SK-N-SH treated with all-trans-retinoic acid at 6 μM for 48 hours (cell line): ENCODE results near the gene ATP12A.

Source experiments
- CREB5 ChIP-seq: fragments of 250-450 bp; sonication (Bioruptor Pico); IDR thresholded peaks from 2 replicates; pipeline ENCODE4 v1.5.1; 2020; ENCODE audit warnings: low read depth, mild to moderate bottlenecking, moderate library complexity
- ESRRG ChIP-seq: fragments of 250-450 bp; sonication (Bioruptor Pico); IDR thresholded peaks from 2 replicates; pipeline ENCODE4 v1.6.1; 2021; ENCODE audit warnings: mild to moderate bottlenecking
- OSR1 ChIP-seq: fragments of 250-450 bp; sonication (Bioruptor Pico); IDR thresholded peaks from 2 replicates; pipeline ENCODE4 v1.8.0; 2022; ENCODE audit warnings: moderate library complexity, mild to moderate bottlenecking, inconsistent platforms
- PATZ1 ChIP-seq: fragments of 250-450 bp; sonication (Bioruptor Pico); IDR thresholded peaks from 2 replicates; pipeline ENCODE4 v1.8.0; 2020; ENCODE audit warnings: mild to moderate bottlenecking, moderate library complexity, borderline replicate concordance
- ZFP30 ChIP-seq: fragments of 450-650 bp; formaldehyde crosslinking; IDR thresholded peaks from 2 replicates; pipeline ENCODE4 v1.5.0; 2022; ENCODE audit warnings: mild to moderate bottlenecking, moderate library complexity
- ZNF565 ChIP-seq: fragments of 450-650 bp; formaldehyde crosslinking; conservative IDR thresholded peaks from 2 replicates; pipeline ENCODE4 v1.5.0; 2020; ENCODE audit warnings: low read depth, mild to moderate bottlenecking, moderate library complexity
- TF ChIP-seq, protein P1 (sequence below): fragments of 250-450 bp; sonication (Bioruptor Pico); IDR thresholded peaks from 2 replicates; pipeline ENCODE4 v1.8.0; 2021; ENCODE audit warnings: low read depth, mild to moderate bottlenecking, moderate library complexity, borderline replicate concordance

DNA sequence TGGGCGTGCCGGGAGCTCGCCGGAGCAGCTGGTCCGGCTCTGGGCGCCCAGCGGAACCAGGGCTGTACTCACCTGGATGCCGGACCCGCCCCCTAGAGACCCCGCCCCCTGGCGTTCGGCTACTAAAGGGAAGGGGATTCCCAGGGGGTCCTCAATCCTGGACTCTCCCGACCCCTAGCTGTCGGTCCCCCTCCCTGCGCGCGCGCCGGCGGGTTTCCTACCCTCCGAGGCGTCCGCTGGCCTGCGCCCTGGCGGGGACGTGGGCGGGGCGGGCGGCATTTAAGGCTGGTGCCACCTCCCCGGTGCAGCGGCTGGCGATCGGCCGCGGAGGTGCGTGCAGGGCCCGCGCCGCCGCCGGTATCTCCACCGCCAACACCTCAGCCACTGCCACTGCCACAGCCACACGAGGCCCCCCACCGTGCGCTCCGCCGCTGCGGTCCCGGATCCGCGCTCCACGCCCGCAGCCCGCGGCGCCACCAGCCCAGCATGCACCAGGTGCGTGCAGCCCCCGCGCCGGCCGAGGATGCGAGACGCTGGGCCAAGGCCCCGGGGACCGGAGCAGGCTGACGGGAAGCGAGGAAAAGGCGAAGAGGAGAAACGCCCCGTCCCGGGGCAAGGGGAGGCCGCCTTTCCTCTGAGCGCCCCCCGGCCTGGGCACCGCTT, at the start of gene ATP12A:
- TF ChIP-seq CREB5 (CRISPR knock-in tag) (no peak), OSR1 (no peak), ZFP30 (no peak), ZNF565 (CRISPR knock-in tag) (no peak), ESRRG (no peak), PATZ1 (no peak)
- TF ChIP-seq, protein P1, sequence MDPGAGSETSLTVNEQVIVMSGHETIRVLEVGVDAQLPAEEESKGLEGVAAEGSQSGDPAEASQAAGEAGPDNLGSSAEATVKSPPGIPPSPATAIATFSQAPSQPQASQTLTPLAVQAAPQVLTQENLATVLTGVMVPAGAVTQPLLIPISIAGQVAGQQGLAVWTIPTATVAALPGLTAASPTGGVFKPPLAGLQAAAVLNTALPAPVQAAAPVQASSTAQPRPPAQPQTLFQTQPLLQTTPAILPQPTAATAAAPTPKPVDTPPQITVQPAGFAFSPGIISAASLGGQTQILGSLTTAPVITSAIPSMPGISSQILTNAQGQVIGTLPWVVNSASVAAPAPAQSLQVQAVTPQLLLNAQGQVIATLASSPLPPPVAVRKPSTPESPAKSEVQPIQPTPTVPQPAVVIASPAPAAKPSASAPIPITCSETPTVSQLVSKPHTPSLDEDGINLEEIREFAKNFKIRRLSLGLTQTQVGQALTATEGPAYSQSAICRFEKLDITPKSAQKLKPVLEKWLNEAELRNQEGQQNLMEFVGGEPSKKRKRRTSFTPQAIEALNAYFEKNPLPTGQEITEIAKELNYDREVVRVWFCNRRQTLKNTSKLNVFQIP (CRISPR knock-in tag) = no peak
